Measurements from ENCODE around the gene PHPT1.
A peak's percentile ranks its signal among the peaks of the same experiment; 100 is the strongest.
"Not testable (repeated sequence)": the region's sequence is repeated elsewhere in the genome, so short reads cannot be mapped to it uniquely, and the experiment has no call there.

PHPT1 gene

DNA sequence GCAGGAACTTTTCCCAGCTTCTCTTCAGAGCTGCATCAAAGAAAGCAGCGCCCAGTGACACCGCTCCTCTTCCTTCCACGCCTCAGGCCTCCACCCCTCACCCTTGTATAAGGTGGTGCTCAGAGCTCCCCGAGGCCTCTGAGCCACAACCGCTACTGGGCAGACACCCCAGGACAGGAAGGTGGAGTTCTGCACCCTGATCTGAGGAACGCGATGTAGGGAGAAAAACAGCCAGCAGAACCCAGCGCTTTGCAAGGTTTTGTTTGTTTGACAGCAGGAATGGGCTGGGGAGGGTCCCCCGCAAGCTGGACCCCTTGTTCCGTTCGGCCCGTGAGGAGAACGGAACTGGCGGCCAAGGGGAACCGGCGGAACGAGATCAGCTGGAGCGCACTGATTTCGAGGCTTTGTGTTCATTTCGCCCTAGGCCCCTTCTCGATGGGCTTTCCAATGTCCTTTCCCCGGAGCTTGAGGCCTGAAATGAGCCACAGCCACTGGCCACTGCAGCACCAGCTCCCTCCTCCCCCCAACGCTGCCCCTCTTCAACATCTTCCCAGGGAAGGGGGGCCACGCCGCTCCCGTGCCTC, 12.8 kb downstream of the PHPT1 start:
- no peak for DNase-seq

DNA sequence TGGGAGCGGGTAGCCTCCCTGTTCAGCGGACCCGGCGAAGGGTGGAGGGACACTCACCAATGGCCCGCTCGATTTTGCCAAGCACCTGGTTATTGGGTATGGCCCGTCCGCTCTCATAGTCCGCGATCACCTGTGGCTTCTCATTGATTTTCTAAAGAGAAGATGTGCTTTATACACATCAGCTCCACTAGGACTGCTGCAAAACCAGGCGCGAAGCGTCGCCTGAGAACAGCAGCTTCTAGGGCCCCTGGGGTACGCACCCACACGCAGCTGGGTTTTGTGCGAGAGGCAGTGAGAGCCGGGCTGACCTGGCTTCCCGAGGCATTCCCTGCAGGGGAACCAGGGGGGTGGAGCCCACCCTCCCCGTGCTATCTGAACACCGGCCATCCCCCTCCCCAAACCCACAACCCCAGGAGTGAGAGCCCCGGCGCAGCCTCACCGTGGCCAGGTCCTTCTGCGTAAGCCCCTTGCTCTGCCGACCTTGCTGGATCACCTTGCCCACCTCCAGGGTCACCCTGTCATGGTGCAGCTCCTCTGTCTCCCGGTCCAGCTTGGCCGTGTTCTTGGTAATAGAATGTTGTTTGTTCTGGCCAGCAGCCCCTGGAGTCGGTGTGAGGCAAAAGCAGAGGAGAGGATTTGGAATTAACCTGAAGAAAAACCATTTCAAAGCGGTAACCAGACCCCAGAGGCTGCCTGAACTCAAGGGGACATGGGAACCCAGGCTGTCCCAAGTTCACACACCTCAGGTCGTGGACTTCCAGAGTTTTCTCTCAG, 13.8 kb downstream of the PHPT1 start:
- DNase-seq = no peak

GRCh38 chr9:136863623-136864273, 14.5 kb downstream of the PHPT1 start:
- no peak for DNase-seq

- DNase-seq = no peak
These were observed 16.0 kb downstream of the PHPT1 start for GRCh38 chr9:136865041-136865767.

DNA sequence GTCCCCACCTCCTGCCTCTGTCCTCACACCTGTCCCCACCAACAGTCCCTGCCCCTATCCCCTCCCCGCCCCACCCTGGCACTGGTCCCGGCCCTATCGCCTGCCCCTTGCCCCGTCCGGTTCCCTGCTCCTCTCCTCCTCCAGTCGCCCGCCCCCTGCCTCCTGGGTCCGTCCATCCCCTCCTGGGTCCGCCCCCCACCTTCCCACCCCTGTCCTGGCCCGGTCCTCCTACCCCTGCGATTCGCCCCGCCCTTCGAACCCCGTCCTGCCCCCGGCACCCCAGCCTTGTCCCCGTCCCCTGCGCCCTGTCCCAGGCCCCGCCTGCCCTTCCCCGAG, 16.5 kb downstream of the PHPT1 start:
- DNase-seq = no peak

GRCh38 chr9:136866898-136867421, 17.8 kb downstream of the PHPT1 start:
- not testable (repeated sequence) for DNase-seq

- no peak for DNase-seq
These were observed 18.3 kb downstream of the PHPT1 start for GRCh38 chr9:136867480-136867879.

GRCh38 chr9:136867917-136868316, 18.7 kb downstream of the PHPT1 start:
- no peak for DNase-seq

DNA sequence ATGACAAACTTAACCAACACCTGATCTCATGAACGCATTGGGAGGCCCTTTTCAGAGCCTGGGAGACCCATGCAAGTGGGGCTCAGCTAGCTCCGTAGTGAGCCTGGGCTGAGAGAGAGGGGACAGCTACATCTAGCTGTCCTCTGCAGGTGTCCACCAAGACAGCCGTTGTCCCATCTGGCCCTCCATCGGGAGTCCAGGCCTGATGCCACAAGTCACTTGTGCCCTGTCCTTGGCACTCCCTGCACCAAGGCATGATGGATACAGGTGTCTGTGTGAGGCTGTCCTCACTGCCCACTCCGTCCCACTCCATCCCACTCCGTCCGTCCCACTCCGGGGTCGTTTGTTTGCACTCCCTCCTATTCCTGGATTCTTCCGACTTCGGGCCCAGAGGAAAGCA, 19.4 kb downstream of the PHPT1 start:
- DNase-seq = no peak

DNA sequence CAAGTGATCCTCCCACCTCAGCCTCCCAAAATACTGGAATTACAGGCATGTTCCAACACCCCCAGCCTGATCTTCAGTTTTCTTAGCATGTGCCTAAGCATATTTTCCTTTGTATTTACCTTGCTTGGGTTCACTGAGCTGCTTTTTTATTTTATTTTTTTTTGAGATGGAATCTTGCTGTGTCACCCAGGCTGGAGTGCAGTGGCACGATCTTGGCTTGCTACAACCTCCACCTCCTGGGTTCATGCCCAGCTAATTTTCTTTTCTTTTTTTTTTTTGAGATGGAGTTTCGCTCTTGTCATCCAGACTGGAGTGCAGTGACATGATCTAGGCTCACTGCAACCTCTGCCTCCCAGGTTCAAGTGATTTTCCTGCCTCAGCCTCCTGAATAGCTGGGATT, 20.4 kb downstream of the PHPT1 start:
- not testable (repeated sequence) for DNase-seq

DNA sequence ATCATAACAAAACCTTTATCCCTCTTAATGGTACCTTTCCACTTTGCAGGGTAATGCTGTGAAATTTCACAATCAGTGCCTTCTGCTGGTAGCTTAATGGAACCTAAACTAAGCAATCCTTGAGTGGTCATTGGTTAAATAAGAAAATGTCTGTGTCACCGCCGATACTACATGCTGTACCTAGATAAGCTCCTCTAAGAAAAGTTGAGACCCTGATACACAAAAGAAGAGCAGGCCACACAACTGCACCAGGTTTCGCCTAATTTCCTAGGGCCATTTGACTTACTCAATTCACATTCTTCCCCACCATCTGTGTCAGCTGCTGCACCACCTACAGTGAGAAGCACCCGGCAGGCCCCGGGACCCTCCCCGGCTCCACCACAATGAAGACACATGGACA, 25.9 kb downstream of the PHPT1 start:
- no peak for DNase-seq

GRCh38 chr9:136876476-136876875, 27.3 kb downstream of the PHPT1 start:
- DNase-seq = no peak

DNA sequence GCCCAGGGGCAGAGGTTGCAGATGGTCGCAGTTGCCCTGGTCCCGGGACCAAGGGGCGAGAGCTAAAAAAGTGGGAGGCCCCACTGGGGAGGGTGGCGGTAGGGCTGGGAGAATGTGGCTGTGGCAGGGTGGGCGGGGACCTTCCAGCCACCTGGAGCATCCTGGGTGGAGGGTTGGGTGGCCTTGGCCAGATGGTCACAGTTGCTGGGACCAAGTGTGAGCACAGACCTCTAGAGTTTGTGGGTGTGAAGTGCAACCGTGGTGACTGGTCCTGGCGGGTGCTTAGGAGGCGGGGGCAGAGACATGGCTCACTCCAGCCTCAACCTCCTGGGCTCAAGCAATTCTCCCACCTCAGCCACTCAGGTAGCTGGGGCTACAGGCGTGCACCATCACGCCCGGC, 31.4 kb downstream of the PHPT1 start:
- DNase-seq = no peak

DNA sequence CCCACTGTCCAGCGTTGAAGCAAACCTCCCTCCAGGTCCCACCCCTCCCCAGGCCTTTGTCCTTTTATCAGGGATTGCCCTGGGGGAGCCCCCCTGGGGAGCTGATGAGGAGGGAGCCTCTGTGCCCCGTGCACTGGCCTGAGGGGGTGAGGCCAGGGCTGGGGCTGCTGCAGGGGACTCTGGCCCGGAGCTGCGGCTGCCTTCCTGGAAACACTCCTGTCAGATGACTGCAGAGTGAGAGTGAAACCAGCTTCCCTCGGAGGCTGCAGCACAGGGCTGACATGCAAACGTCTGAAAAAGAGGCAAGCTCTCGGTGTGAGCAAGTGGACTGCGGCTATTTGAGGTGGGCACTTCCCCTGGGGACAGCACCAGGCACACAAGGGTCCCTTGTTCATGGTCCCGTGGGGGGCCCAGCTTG, 32.5 kb downstream of the PHPT1 start:
- no peak for DNase-seq

- DNase-seq = peak; percentile 50
These were observed 33.1 kb downstream of the PHPT1 start for GRCh38 chr9:136882109-136882946.

DNA sequence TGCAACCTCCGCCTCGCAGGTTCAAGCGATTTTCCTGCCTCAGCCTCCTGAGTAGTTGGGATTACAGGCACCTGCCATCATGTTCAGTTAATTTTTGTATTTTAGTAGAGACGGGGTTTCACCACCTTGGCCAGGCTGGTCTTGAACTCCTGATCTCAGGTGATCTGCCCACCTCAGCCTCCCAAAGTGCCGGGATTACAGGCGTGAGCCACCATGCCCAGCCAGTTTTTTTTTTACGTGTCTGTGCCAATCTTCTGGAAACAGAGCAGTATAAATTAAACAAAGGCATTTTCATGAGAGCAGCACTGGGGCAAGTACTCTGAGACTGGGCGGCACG, 33.7 kb downstream of the PHPT1 start:
- DNase-seq = not testable (repeated sequence)

DNA sequence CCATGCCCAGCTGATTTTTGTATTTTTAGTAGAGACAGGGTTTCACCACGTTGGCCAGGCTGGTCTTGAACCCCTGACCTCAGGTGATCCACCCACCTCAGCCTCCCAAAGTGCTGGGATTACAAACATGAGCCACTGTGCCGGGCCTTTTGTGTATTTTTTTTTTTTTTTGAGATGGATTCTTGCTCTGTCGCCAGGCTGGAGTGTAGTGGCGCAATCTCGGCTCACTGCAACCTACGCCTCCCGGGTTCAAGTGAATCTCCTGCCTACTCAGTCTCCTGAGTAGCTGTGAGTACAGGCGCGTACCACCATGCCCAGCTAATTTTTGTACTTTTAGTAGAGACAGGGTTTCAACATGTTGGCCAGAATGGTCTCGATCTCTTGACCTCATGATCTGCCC, 34.5 kb downstream of the PHPT1 start:
- not testable (repeated sequence) for DNase-seq

GRCh38 chr9:136885950-136886578, 36.9 kb downstream of the PHPT1 start, which contains the start of gene TRAF2:
TSS of gene TRAF2 (plus strand) at chr9:136886516. CDS start at chr9:136898741, 12,225 bp downstream.
- peak; percentile 99 for DNase-seq

GRCh38 chr9:136886610-136887597, 37.7 kb downstream of the PHPT1 start:
- no peak for DNase-seq

DNA sequence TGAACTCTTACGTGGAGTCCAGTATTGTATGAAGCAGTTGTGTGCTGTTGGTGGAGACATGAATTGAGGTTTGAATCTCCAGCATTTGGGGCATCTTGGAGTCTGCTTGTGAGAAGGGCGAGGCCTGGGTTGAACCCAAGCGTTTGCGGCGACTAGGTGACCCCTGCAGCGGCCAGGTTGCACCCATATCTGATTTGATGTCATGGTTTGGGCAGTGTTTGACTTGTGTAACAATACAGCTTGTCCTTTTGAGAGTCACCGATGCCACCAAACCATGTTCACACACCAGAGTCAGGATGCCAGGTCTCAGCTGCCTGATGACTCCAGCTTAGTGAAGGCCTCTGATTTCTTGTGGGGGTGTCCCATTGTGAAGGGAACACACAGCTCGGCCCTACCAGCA, 39.2 kb downstream of the PHPT1 start:
- no peak for DNase-seq
